HG03565 (cell line): ENCODE measurements around the gene KANK2.
A peak's percentile ranks its signal among the peaks of the same experiment; 100 is the strongest.

Source experiments
- ATAC-seq: cut with Tn5 transposase; IDR thresholded peaks from one replicate; pipeline ENCODE4 v1.9.1; 2021; ENCODE audit warnings: mild to moderate bottlenecking, moderate library complexity; ENCODE audit not compliant: unreplicated experiment

KANK2 gene

DNA sequence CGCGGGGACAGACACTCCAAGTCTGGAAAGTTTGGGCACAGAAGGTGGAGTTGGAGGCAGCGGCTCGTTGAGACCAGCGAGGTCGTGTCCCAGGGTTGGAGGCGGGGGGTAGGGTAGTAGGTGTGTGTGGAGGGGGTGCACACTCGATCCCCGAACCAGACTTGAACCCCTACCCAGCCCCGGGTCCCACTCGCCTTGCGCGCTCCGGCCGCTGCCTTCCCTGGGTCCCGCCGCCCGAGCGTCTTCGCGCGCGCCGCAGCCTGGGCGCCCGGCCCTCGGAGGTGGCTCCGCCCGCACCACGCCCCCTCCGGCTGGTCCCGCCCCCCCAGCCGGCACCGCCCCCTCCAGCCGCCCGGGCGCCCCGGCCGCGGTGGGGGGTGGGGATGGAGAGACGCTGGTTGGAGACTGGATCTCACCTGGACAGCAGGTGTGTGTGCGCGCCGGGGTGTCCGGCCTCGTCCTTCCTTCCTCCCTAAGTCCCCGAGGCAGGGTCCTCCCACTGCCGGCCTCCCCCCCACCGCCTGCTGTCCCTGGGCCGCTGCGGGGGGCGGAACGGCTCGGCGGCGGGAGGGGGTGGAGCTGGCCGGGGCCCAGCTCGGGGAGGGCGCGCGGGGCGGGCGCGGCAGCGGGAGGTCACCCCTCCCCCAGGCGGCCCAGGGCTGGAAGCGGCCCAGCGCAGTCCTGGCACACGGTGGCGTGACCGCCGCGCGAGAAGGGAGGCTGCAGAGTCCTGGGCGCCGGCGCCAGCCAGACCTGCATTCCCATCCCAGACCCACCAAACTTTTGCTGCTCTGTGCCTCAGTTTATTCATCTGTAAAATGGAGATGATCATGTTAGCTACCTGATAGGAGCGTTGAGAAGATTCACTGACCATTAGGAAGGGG, at the start of gene KANK2:
TSS of gene KANK2 (minus strand) at position 255 of the 884 bp plus-strand sequence. CDS start 3,034 bp downstream, outside the sequence.
- ATAC-seq: peak; percentile 65

DNA sequence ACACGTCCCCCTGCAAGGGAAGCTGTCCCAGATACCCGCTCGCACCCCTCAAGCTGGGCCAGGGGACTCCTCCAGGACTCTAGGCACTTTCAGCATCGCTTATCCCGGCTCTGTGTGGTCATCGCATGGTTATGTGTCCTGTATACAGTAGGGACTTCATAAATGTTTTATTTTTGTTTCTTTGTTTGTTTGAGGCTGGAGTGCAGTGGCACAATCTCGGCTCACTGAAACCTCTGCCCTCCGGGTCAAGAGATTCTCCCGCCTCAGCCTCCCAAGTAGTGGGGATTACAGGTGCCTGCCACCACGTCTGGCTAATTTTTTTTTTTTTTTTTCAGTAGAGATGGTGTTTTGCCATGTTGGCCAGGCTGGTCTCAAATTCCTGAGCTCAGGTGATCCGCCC, 49.6 kb upstream of the KANK2 start:
- ATAC-seq: no peak

DNA sequence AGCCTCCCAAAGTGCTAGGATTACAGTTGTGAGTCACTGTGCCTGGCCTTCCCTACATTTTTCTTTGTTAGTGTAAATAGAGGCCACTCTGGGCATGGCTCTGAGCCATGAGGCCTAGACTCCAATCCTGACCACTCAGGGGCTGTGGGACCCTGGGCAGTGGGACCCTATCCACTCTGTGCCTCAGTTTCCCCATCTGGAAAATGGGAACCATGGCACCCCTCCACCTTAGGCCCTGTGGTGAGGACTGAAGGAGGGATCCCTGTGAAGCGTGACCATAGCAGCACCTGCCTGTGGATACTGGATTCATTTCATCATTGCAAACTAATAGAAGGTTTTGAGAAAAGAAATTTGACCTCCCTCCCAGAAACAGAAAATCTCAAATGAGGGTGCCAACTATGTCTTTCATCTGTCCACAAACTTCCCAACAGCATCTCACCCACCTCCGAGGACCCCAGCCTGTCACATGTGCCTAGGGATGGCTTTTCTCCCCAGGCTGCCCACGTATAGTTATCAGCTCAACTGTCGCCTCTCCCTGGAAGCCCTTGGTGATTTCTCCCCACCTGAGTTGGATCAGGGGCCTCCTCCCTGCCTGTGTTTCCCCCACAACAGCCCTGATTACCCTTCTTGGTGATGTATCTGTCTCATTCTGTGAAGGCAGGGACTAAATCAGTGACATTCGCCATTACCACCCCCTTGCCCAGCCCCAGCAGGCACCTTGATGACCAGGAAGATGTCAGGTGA, 47.7 kb upstream of the KANK2 start:
- ATAC-seq: no peak

DNA sequence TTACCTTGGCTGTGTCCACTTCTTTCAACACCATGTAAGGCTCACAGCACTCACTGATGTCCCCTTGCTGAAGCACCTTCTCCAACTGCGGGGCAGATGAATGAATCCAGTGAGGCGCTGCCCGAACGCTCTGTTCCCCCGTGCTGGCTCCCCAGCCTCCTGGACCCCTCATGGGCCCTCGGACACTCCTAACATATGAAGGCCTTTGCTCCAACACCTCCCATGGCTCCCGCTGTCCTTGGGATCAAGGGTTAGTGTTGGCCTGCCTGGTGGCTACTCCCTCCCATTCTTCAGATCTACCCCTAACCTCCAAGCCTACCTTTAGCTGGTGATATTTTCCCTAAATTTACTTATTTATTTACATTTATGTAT, 46.4 kb upstream of the KANK2 start:
- no peak for ATAC-seq

DNA sequence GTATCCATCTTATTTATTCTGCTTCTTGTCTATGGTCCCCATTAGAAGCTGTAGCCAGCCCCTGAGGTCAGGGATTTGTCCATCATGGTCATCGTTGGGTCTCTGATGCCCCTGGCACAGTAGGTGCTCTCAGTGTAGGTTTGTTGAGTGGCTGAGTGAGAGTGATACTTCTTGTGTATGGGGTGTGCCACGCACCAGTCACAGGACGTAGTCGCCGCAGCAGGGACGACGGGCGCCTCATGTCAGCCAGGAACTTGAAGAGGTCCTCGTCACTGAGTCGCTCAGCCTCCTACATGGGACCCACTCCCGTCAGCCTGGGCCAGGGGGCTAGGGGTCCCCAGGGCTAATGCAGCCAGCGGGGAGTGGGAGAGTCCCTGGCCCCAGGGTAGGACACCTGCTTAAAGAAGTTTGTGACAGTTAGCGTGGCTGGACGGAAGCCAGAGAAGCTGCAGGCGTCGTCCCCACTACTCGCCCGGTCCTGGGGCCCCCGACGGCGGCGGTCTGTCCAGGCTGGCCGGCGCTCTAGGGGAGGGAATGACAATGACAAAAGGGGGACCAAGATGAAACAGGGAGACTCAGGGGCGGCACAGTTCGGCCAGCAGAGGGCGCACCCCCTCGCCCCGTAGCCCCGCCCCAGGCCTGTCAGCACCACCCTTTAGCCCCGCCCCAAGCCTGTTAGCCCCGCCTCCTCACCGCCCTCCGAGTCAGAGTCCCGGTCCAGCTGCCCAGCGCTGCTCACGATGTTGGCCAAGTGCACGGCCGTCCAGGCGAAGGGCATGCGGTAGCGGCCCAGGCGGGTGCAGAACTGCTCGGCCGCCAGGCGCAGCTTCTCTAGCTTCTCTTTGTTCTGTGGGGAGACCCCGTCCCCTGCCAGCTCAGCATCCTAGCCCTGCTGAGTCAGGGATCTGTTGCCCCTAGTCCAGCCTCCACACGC, 45.8 kb upstream of the KANK2 start:
- no peak for ATAC-seq

DNA sequence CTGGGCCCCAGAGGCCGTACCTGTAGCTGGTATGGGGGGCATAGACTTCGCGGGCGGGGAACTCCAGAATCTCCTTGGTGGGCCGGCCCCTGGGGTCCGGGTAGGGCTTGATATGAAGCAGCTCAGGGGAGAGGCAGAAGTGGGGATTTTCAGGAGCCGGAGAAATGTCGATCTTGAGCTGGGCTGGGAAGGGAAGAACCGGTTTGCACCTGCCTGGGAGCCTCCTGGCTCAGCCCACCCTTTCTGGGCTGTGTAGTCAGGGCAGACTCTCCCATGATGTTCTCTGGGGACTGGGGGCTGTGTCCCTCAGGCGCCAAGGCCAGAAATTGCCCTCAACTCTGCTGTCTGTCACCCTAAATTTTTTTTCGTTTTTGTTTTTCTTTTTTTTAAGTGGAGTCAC, 44.7 kb upstream of the KANK2 start:
- ATAC-seq: no peak

DNA sequence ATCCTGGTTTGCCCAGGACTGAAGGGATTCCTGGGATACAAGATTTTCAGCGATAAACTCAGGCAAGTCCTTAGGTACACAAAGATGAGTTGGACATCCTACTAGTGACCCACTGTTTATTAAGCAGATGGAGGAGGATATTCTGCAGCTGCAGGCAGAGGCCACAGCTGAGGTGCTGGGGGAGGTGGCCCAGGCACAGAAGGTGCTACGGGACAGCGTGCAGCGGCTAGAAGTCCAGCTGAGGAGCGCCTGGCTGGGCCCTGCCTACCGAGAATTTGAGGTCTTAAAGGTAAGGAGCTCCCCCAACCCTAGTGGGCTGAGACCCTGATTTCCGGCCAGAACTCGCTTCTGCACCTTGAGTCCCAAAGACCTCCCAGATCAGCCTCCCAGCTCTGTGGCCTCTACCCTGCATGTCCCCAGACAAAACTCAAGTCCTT, 42.7 kb upstream of the KANK2 start:
- ATAC-seq: no peak

DNA sequence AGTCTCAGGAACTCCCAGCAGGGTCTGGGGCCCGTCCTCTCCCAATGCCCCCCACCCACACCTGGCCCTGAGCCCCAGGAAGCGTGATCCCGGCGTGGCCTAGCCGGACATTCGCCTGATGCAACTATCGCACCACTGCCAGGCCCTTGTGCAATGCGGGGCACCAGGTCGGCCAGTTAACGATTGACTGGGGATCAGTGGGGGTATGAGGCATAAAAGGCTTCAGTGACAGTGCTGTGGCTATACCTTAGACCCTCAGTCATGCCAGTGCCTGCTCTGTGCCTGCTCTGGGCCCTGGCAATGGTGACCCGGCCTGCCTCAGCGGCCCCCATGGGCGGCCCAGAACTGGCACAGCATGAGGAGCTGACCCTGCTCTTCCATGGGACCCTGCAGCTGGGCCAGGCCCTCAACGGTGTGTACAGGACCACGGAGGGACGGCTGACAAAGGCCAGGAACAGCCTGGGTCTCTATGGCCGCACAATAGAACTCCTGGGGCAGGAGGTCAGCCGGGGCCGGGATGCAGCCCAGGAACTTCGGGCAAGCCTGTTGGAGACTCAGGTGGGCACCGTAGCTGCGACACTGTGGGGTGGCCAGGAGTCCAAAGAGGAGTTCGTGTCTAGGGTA, 42.1 kb upstream of the KANK2 start, which contains the start of gene ANGPTL8:
TSS of gene ANGPTL8 (plus strand) at position 243 of the 624 bp plus-strand sequence. CDS start at position 262, 19 bp downstream.
- no peak for ATAC-seq

DNA sequence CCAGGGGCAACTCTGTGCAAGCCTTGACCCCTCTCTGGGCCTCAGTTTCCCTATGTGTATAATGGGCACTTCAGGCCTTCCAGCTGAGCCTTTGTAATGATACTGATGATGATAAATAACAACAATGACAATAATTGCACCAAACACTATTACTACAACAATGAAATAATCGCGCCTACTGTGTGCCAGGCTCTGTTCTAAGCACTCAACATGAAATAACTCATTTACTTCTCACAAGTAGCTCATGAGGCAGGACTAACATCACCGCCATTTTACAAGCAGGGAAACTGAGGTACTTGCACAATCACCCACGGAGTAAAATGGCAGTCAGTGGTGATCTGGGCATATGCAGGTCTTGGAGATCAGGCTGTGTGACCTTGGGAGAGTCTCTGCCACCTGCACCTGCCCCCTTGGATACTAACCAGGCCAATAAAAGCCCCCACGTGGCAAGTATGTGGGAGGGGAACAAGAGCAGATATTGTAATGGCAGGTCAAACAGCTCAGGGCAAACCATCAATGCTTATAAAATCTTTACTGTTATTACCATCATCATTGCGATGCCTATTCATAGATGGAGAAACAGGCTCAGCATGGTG, 41.5 kb upstream of the KANK2 start:
- ATAC-seq: no peak

DNA sequence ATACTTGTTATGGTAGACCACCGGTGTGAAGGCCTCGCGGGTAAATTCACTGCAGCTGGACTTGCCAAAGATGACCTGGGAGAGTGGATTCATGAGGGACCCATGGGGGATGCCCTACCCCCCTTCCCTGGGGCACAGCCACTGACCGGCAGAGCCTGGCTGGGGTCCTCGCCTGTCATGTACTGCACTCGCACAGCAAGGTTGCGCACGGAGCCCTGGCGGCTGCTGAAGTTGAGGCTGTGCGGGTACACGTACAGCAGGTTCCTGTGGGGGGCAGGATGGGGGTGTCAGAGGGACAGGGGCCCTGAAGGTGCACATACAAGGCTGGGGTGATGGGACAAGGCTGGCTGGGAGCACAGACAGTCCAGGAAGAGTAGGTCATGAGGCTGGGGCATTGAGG, 40.7 kb upstream of the KANK2 start:
- no peak for ATAC-seq

DNA sequence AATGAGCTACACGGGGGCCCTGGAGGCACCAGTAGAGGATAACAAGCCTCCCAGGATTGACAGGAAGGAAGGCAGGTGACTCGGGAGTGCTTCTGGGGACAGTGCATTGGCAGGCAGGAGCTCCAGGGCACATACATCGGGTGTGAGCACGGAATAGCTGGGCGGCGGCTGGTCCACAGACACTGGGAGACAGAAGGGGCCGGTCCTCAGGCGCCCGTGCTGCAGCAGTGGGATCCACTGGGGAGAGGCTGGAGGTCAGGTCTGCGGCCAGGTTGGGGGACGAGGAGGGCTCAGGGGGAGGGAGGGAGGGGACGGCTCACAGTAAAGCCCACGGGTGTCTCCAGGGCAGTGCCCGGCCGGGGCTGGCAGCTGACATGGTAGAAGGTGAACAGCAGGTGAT, 40.0 kb upstream of the KANK2 start:
- ATAC-seq: no peak

DNA sequence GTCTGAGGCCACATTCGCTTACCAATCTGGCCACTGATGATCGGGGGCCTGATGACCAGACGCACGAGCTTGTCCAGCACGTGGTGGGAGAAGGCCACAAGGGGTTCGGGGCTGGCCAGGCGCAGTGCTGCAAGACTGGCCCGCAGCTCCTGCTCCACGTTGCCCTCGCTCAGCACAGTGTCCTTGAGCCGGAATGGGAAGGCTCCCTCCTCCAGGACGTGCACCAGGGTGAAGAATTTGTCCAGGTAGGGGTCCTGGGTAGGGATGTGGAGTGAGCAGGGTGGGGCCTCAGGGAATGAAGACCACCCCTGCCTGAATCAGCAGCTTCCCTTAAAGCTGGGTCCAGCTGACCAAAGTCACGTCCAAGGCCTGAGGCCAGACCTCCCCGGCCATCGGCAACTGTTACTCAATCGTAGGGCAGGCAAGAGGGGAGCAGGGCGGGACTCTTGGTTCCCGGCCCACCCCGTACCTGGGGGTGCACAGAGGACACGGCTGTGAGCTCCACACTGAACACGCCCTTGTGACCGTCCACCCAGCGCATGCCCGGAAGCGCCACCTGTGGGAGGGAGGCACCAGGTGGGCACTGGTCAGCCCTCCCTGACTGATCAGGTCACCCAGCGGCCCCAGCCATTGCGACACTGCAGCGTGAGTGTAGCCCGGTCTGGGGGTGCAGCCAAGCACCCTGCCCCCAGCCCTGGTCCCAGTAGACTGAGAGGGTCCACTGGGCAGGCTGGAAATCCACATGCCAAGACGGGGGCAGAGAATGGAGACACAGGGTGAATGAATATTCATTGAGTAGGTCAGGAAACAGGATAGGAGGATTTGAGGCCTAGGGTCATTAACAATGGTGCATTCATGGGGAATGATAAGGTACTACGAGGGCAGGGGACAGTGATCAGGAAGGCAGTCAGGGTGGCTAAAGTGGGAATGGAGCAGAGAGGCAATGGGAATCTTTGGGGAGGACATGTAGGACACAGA, 39.3 kb upstream of the KANK2 start:
- no peak for ATAC-seq

DNA sequence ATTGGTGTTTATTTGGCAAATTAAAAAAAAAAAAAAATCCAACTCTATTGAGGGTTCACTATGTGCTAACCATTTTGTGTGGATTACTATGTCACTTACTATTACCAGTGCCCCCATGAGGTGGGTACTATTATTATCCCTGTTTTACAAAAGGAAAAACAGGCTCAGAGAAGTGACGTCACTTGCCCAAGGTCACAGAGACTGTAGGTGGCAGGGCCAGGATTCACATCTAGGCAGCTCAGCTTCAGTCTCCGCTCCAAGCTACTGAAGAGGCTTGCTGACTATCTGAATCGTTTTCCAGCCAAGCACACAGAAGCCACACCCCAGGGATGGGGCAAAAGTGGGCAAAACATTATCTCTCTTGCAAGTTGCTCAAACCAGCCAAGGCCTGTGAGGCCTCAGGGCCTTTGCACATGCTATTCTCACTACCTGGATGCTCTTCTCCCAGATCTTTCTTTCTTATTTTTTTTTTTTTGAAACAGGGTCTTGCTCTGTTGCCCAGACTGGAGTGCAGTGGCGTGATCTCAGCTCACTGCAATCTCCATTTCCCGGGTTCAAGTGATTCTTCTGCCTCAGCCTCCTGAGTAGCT, 37.2 kb upstream of the KANK2 start:
- ATAC-seq: no peak

DNA sequence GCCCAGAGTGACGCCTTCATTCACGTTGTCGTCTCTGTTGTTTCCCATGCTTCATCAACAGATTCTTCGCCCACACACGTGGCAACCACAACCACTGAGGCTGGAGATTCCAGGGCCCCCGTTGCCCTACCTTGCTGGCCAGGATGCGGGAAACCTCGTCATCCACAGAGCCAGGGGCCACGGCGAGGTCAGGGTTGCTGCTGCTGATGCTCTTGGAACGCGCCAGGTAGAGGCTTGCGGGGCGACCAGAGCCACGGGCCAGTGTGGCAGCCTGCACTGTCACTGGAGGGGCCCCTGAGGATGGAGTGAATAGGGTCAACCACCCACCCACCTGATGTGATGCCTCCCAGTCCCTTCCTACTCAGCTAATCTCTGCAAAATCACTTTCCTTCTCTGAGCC, 35.7 kb upstream of the KANK2 start:
- no peak for ATAC-seq

DNA sequence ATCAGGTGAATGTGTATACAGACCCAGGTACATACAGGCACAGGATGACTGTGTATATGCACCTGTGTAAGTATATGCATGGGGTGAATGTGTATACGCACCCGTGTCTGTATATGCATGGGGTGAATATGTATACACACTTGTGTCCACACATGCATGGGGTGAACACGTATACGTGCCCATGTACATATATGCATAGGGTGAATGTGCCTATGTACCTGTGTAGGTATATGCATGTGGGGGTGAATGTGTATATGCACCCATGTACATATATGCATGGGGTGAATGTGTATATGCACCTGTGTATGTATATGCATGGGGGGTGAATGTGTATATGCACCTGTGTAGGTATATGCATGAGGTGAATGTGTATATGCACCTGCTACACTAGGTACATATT, 35.2 kb upstream of the KANK2 start:
- ATAC-seq: no peak

DNA sequence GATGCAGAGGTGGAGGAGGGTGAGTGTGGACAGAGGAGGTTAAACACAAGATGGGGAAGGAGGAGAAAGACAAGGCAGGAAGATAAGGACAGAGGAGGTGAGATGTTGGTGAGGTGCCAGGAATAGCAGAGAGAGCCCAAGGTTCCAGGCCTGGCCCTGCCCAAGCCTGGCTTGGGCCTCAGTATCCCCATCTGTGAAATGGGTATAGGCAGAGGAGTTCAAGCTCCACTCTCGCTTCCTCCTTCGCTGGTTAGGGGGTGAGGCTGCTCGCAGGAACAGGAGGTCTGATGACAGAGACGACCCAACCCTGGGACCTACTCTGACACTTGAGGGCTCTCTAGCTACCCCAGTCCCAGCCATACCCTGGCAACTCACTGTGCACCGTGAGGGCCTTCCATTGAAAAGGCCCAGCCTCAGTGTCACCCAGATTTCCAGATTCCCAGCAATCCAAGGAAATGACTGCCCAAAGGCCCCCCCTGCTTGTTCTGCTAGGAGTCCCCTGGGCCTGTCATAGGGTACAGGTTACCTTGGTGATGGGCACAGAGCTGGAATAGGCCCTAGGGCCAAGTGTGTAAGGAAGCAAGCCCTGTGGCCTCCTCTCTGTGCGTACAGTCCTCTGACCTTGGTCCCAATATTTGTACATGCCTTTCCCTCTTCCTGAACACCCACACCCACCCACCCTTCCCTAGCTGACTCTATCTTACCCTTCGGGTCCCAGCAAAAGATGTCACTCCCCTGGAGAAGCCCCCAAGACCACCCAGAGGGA, 33.5 kb upstream of the KANK2 start:
- ATAC-seq: no peak

DNA sequence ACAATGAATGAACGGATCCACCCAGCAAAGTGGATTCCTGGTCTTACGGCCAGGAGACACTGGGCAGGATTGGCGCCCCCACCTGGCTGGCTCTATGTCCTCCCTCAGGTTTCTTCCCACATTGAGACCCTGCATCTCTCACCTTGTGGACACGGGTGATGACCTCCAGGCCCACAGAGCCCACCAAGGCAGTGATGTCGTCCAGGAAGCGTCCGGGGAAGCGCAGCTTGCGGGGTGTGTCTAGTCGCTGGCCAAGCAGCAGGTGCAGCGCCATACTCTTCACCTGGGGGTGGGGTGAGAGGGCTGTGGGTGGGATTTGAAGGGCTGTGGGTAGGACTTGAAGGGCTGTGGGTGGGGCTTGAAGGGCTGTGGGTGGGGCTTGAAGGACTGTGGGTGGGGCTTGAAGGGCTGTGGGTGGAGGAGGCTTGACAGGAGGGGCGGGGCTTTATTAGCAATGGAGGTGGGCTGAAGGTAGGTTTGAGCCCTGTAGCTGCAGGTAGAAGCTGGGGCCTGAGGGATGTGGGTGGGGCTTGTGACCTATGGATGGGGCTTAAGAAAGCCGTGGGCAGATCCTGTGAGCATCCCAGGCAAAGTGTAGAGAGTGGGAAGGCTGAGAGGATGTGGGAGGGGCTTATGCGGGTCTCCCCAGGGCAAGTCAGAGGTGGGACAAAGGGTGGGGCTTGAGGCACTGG, 30.0 kb upstream of the KANK2 start:
- no peak for ATAC-seq
